Gastroesophageal sphincter (tissue), 3 donors: ENCODE measurements around the gene DPP6.

ENCODE experiments used
- POLR2A ChIP-seq, 2 donors: fragments of 450-650 bp; IDR thresholded peaks; one replicate each; pipeline ENCODE4 v1.6.1; 2017; ENCODE audit warnings: antibody characterized with exemption in 2 of 2, mild to moderate bottlenecking in 2 of 2, moderate library complexity in 1 of 2
- POLR2AphosphoS5 ChIP-seq: sonication (generic); formaldehyde crosslinking; IDR thresholded peaks from one replicate; pipeline ENCODE4 v1.6.1; 2017; ENCODE audit warnings: antibody characterized with exemption
- TF ChIP-seq, protein P1 (sequence below), 4 experiments: fragments of 200-600 bp in 2 of 4; fragments of 450-650 bp in 2 of 4; sonication (generic) in 1 of 4; IDR thresholded peaks; one replicate each; pipeline ENCODE4 v1.5.1; 2017 to 2019; ENCODE audit warnings: antibody characterized with exemption in 4 of 4, mild to moderate bottlenecking in 2 of 4, moderate library complexity in 2 of 4

GRCh38 chr7:154519229-154519628 lies 467.0 kb downstream of the DPP6 start:
- TF ChIP-seq POLR2AphosphoS5 (no peak), POLR2A (IDR thresholded peaks at IDR 0.05) (no peak)
- TF ChIP-seq, protein P1, sequence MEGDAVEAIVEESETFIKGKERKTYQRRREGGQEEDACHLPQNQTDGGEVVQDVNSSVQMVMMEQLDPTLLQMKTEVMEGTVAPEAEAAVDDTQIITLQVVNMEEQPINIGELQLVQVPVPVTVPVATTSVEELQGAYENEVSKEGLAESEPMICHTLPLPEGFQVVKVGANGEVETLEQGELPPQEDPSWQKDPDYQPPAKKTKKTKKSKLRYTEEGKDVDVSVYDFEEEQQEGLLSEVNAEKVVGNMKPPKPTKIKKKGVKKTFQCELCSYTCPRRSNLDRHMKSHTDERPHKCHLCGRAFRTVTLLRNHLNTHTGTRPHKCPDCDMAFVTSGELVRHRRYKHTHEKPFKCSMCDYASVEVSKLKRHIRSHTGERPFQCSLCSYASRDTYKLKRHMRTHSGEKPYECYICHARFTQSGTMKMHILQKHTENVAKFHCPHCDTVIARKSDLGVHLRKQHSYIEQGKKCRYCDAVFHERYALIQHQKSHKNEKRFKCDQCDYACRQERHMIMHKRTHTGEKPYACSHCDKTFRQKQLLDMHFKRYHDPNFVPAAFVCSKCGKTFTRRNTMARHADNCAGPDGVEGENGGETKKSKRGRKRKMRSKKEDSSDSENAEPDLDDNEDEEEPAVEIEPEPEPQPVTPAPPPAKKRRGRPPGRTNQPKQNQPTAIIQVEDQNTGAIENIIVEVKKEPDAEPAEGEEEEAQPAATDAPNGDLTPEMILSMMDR (IDR thresholded peaks at IDR 0.05): no peak
